OCI-LY3 (cell line): Measurements from ENCODE around the gene SH3BP5L.

ENCODE experiments used
- CTCF ChIP-seq: fragments of 200-600, 300-600 bp; sonication (generic); IDR thresholded peaks from 2 replicates; pipeline ENCODE4 v1.5.1; 2014; ENCODE audit warnings: antibody characterized with exemption, low read length, low read depth
- EZH2phosphoT487 ChIP-seq: fragments of 200-600 bp; shearing (Covaris generic); IDR thresholded peaks from 2 replicates; pipeline ENCODE4 v1.6.1; 2018; ENCODE audit warnings: antibody characterized with exemption, mixed run types, low read depth

GRCh38 chr1:248856176-248856575 is 30.5 kb upstream of the SH3BP5L start:
- TF ChIP-seq EZH2phosphoT487: no peak
- TF ChIP-seq CTCF: no peak
